ENCODE results near the gene ARHGEF28.

ARHGEF28 gene

DNA sequence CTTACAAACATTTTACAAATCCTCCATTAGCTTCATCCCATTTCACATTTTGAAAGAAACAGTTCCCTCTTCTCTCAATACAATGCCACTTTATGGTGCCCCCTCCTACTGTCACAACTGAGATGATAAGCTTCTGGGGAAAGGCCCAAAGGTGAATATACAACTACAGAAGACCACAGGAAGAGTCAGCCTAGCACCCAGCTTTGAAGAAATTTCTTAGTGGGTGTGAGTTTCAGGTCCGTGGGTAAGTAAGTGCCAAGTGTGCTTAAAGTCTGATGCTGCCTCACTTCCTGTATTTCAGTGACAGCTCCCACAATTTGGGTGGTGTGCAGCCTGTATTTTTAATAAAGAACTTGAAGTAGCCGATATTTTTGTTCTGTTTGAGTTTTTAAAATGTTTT is 68.1 kb downstream of the ARHGEF28 start:
- no peaks in the 10 kb centered on the region for H3K36me3 ChIP-seq (ENCODE audit: control insufficient read depth, insufficient read depth, low read length)
- H3K79me1 ChIP-seq (ENCODE audit: low read length): no peaks in the 10 kb centered on the region
- DNase-seq: no peak
- no peak overlapping the region for H2BK5ac ChIP-seq (ENCODE audit: low read length)
- no peak overlapping the region for H4K5ac ChIP-seq (ENCODE audit: low read length)
- H2AK5ac ChIP-seq (ENCODE audit: low read length): no peak overlapping the region
- H3K56ac ChIP-seq (ENCODE audit: low read length): no peak overlapping the region
- H3K18ac ChIP-seq (ENCODE audit: low read length): no peak overlapping the region
- H3K27me3 ChIP-seq (ENCODE audit: insufficient read depth, low read length, poor library complexity): no peaks in the 10 kb centered on the region
- no peak overlapping the region for H3K4ac ChIP-seq (ENCODE audit: low read depth, low read length)
- no peak overlapping the region for H3K4me2 ChIP-seq (ENCODE audit: low read length)
- no peaks in the 10 kb centered on the region for H3K79me2 ChIP-seq (ENCODE audit: control insufficient read depth, insufficient read depth, low read length)
- H3K23ac ChIP-seq (ENCODE audit: low read length): no peak overlapping the region
- no peak overlapping the region for H3K9ac ChIP-seq (ENCODE audit: low read length)
- no peaks in the 10 kb centered on the region for H3K4me1 ChIP-seq (ENCODE audit: control insufficient read depth, low read depth, low read length)
- H3K4me3 ChIP-seq (ENCODE audit: low read length): no peak overlapping the region
- no peak overlapping the region for H2BK15ac ChIP-seq (replicated peaks; ENCODE audit: low read depth)
- H3K27ac ChIP-seq (ENCODE audit: low read depth, low read length): peak overlapping the region; percentile 8
- no peak overlapping the region for H4K8ac ChIP-seq (ENCODE audit: low read depth, low read length)
- no peak overlapping the region for H2BK120ac ChIP-seq (ENCODE audit: low read depth, low read length)
- WGBS (ENCODE audit: extremely low coverage, insufficient coverage, low lambda C conversion rate): no CpG with 5 or more reads among the region's 2 CpGs

GRCh38 chr5:73698011-73698410 is 72.0 kb downstream of the ARHGEF28 start:
- Histone ChIP-seq H2AK5ac (ENCODE audit: low read length) (no peak overlapping the region), H3K4me3 (ENCODE audit: low read length) (no peak overlapping the region), H3K23ac (ENCODE audit: low read length) (no peak overlapping the region), H3K4ac (ENCODE audit: low read depth, low read length) (no peak overlapping the region), H3K79me2 (ENCODE audit: control insufficient read depth, insufficient read depth, low read length) (no peaks in the 10 kb centered on the region), H3K4me1 (ENCODE audit: control insufficient read depth, low read depth, low read length) (no peaks in the 10 kb centered on the region), H4K5ac (ENCODE audit: low read length) (no peak overlapping the region), H3K27ac (ENCODE audit: low read depth, low read length) (no peak overlapping the region), H3K4me2 (ENCODE audit: low read length) (no peak overlapping the region), H4K8ac (ENCODE audit: low read depth, low read length) (no peak overlapping the region), H2BK5ac (ENCODE audit: low read length) (no peak overlapping the region), H3K56ac (ENCODE audit: low read length) (no peak overlapping the region), H2BK15ac (replicated peaks; ENCODE audit: low read depth) (no peak overlapping the region), H3K36me3 (ENCODE audit: control insufficient read depth, insufficient read depth, low read length) (no peaks in the 10 kb centered on the region), H3K9ac (ENCODE audit: low read length) (no peak overlapping the region), H3K18ac (ENCODE audit: low read length) (no peak overlapping the region), H3K79me1 (ENCODE audit: low read length) (no peaks in the 10 kb centered on the region), H3K27me3 (ENCODE audit: insufficient read depth, low read length, poor library complexity) (no peaks in the 10 kb centered on the region), H2BK120ac (ENCODE audit: low read depth, low read length) (no peak overlapping the region)
- WGBS (ENCODE audit: extremely low coverage, insufficient coverage, low lambda C conversion rate): no CpG with 5 or more reads among the region's 3 CpGs
- no peak for DNase-seq

DNA sequence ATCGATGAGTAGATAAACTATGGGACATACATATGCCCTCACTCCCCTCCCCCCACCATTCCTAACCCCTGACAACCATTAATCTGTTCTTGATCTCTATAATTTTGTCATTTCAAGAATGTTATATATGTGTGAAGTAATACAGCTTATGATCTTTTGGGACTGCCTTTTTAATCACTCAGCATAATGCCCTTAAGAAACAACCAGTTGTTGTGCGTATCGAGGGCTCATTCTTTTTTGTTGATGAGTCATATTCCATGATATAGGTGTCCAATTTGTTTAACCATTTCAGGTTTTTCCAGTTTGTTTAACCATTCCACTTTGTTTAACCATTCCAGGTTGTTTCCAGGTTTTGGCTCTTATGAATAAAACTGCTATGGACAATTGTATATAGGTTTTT is 75.6 kb downstream of the ARHGEF28 start:
- Histone ChIP-seq H3K4ac (ENCODE audit: low read depth, low read length) (no peak overlapping the region), H3K4me1 (ENCODE audit: control insufficient read depth, low read depth, low read length) (no peaks in the 10 kb centered on the region), H3K27ac (ENCODE audit: low read depth, low read length) (no peak overlapping the region), H4K8ac (ENCODE audit: low read depth, low read length) (no peak overlapping the region), H3K79me2 (ENCODE audit: control insufficient read depth, insufficient read depth, low read length) (no peaks in the 10 kb centered on the region), H2AK5ac (ENCODE audit: low read length) (no peak overlapping the region), H3K4me2 (ENCODE audit: low read length) (no peak overlapping the region), H2BK15ac (replicated peaks; ENCODE audit: low read depth) (no peak overlapping the region), H3K18ac (ENCODE audit: low read length) (no peak overlapping the region), H3K9ac (ENCODE audit: low read length) (no peak overlapping the region), H2BK5ac (ENCODE audit: low read length) (no peak overlapping the region), H4K5ac (ENCODE audit: low read length) (no peak overlapping the region), H2BK120ac (ENCODE audit: low read depth, low read length) (no peak overlapping the region), H3K79me1 (ENCODE audit: low read length) (no peaks in the 10 kb centered on the region), H3K56ac (ENCODE audit: low read length) (no peak overlapping the region), H3K23ac (ENCODE audit: low read length) (no peak overlapping the region), H3K36me3 (ENCODE audit: control insufficient read depth, insufficient read depth, low read length) (no peaks in the 10 kb centered on the region), H3K27me3 (ENCODE audit: insufficient read depth, low read length, poor library complexity) (no peaks in the 10 kb centered on the region), H3K4me3 (ENCODE audit: low read length) (no peak overlapping the region)
- WGBS (ENCODE audit: extremely low coverage, insufficient coverage, low lambda C conversion rate): no CpG with 5 or more reads among the region's 3 CpGs
- no peak for DNase-seq

- DNase-seq: no peak
- Histone ChIP-seq H3K23ac (ENCODE audit: low read length) (no peak overlapping the region), H3K18ac (ENCODE audit: low read length) (no peak overlapping the region), H3K79me2 (ENCODE audit: control insufficient read depth, insufficient read depth, low read length) (no peaks in the 10 kb centered on the region), H2BK5ac (ENCODE audit: low read length) (no peak overlapping the region), H3K79me1 (ENCODE audit: low read length) (no peaks in the 10 kb centered on the region), H3K9ac (ENCODE audit: low read length) (no peak overlapping the region), H3K56ac (ENCODE audit: low read length) (no peak overlapping the region), H2AK5ac (ENCODE audit: low read length) (no peak overlapping the region), H4K8ac (ENCODE audit: low read depth, low read length) (no peak overlapping the region), H3K27me3 (ENCODE audit: insufficient read depth, low read length, poor library complexity) (no peaks in the 10 kb centered on the region), H2BK15ac (replicated peaks; ENCODE audit: low read depth) (no peak overlapping the region), H3K36me3 (ENCODE audit: control insufficient read depth, insufficient read depth, low read length) (no peaks in the 10 kb centered on the region), H3K4me2 (ENCODE audit: low read length) (no peak overlapping the region), H3K4me3 (ENCODE audit: low read length) (no peak overlapping the region), H2BK120ac (ENCODE audit: low read depth, low read length) (no peak overlapping the region), H4K5ac (ENCODE audit: low read length) (no peak overlapping the region), H3K27ac (ENCODE audit: low read depth, low read length) (no peak overlapping the region), H3K4me1 (ENCODE audit: control insufficient read depth, low read depth, low read length) (no peaks in the 10 kb centered on the region), H3K4ac (ENCODE audit: low read depth, low read length) (no peak overlapping the region)
- WGBS (ENCODE audit: extremely low coverage, insufficient coverage, low lambda C conversion rate): no CpG with 5 or more reads among the region's 1 CpG
Observed at GRCh38 chr5:73702534-73702933, 76.5 kb downstream of the ARHGEF28 start.

GRCh38 chr5:73702951-73703350 is 77.0 kb downstream of the ARHGEF28 start:
- no peaks in the 10 kb centered on the region for H3K79me1 ChIP-seq (ENCODE audit: low read length)
- H3K4me2 ChIP-seq (ENCODE audit: low read length): no peak overlapping the region
- H2BK120ac ChIP-seq (ENCODE audit: low read depth, low read length): no peak overlapping the region
- H3K27me3 ChIP-seq (ENCODE audit: insufficient read depth, low read length, poor library complexity): no peaks in the 10 kb centered on the region
- DNase-seq: no peak
- no peak overlapping the region for H3K4ac ChIP-seq (ENCODE audit: low read depth, low read length)
- H3K23ac ChIP-seq (ENCODE audit: low read length): no peak overlapping the region
- no peak overlapping the region for H3K56ac ChIP-seq (ENCODE audit: low read length)
- no peak overlapping the region for H2BK5ac ChIP-seq (ENCODE audit: low read length)
- H3K18ac ChIP-seq (ENCODE audit: low read length): no peak overlapping the region
- H3K4me3 ChIP-seq (ENCODE audit: low read length): no peak overlapping the region
- no peak overlapping the region for H4K5ac ChIP-seq (ENCODE audit: low read length)
- no peaks in the 10 kb centered on the region for H3K4me1 ChIP-seq (ENCODE audit: control insufficient read depth, low read depth, low read length)
- H4K8ac ChIP-seq (ENCODE audit: low read depth, low read length): no peak overlapping the region
- no peak overlapping the region for H2BK15ac ChIP-seq (replicated peaks; ENCODE audit: low read depth)
- no peaks in the 10 kb centered on the region for H3K36me3 ChIP-seq (ENCODE audit: control insufficient read depth, insufficient read depth, low read length)
- H2AK5ac ChIP-seq (ENCODE audit: low read length): no peak overlapping the region
- H3K27ac ChIP-seq (ENCODE audit: low read depth, low read length): no peak overlapping the region
- no peak overlapping the region for H3K9ac ChIP-seq (ENCODE audit: low read length)
- H3K79me2 ChIP-seq (ENCODE audit: control insufficient read depth, insufficient read depth, low read length): no peaks in the 10 kb centered on the region

DNA sequence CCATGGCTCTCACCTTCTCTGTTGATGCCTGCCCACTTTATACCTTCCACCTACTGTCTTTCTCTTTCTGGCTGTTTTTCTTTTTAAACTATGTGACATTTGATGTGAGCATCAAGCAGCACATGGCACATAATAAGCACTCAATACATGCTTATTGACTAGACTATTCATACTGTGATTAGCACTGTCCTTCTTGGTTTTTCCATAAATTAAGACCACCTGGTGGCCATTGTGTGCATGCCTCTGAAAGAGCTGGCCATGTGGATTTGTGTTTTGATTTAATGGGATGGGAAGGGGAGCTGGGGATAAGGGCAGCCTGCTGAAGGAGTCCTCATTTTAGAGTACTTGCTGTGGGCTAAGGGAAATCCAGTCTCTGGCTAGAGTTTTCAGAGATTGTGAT is 79.4 kb downstream of the ARHGEF28 start:
- no peaks in the 10 kb centered on the region for H3K27me3 ChIP-seq (ENCODE audit: insufficient read depth, low read length, poor library complexity)
- H3K4me3 ChIP-seq (ENCODE audit: low read length): no peak overlapping the region
- H2BK120ac ChIP-seq (ENCODE audit: low read depth, low read length): no peak overlapping the region
- H3K4ac ChIP-seq (ENCODE audit: low read depth, low read length): no peak overlapping the region
- no peak overlapping the region for H2AK5ac ChIP-seq (ENCODE audit: low read length)
- H4K5ac ChIP-seq (ENCODE audit: low read length): no peak overlapping the region
- no peak overlapping the region for H3K4me2 ChIP-seq (ENCODE audit: low read length)
- no peaks in the 10 kb centered on the region for H3K4me1 ChIP-seq (ENCODE audit: control insufficient read depth, low read depth, low read length)
- H4K8ac ChIP-seq (ENCODE audit: low read depth, low read length): no peak overlapping the region
- H3K56ac ChIP-seq (ENCODE audit: low read length): no peak overlapping the region
- H3K36me3 ChIP-seq (ENCODE audit: control insufficient read depth, insufficient read depth, low read length): no peaks in the 10 kb centered on the region
- no peak overlapping the region for H3K18ac ChIP-seq (ENCODE audit: low read length)
- no peak overlapping the region for H2BK5ac ChIP-seq (ENCODE audit: low read length)
- H3K23ac ChIP-seq (ENCODE audit: low read length): no peak overlapping the region
- no peak for DNase-seq
- H3K27ac ChIP-seq (ENCODE audit: low read depth, low read length): no peak overlapping the region
- no peak overlapping the region for H2BK15ac ChIP-seq (replicated peaks; ENCODE audit: low read depth)
- no peaks in the 10 kb centered on the region for H3K79me1 ChIP-seq (ENCODE audit: low read length)
- no peak overlapping the region for H3K9ac ChIP-seq (ENCODE audit: low read length)
- no peaks in the 10 kb centered on the region for H3K79me2 ChIP-seq (ENCODE audit: control insufficient read depth, insufficient read depth, low read length)
